ENCODE measurements around the gene TRPM8.

- TF ChIP-seq TAF1 (IDR thresholded peaks at IDR 0.05; ENCODE audit: borderline replicate concordance, insufficient read depth, low read length) (no peak), SIN3A (IDR thresholded peaks at IDR 0.05; ENCODE audit: borderline replicate concordance, insufficient read depth, low read length) (no peak), REST (IDR thresholded peaks at IDR 0.05; ENCODE audit: insufficient read depth in 1 of 2, low read depth in 2 of 2, low read length in 2 of 2) (no peak), POLR2AphosphoS5 (IDR thresholded peaks at IDR 0.05; ENCODE audit: low read depth, low read length) (no peak), FOXP2 (optimal IDR thresholded peaks at IDR 0.05; ENCODE audit: borderline replicate concordance, extremely low read depth, extremely low read length, insufficient read depth) (no peak)
These were observed 11.6 kb downstream of the TRPM8 start for GRCh38 chr2:233928594-233929351.

Data from PFSK-1 (cell line).